ENCODE data around the gene BASP1.

DNA sequence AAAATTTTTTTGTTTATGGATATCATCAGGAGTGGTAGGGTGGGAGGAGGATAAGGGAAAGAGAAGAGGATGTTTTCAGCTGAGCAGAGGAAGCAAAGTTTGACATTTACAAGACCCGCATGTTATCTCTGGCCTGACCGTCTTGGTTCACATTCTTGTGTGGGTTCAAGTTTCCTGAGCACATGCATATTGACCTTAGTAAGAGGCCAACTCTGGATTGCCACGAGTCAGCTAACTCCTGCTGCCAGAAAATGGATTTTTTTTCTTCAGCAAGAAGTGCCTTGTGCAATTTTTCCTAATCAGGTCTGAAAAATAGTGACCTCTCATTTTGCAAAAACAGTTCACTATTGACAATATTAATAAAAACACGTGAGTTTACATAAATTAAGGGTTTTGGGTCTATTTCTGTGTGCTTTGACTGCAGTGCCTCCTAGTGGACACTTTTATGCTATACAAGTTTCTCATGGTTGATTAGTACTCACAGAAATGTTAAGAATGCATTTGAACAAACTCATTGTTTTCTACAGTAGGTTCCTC is 27.1 kb upstream of the BASP1 start:
- TF ChIP-seq, protein P1, sequence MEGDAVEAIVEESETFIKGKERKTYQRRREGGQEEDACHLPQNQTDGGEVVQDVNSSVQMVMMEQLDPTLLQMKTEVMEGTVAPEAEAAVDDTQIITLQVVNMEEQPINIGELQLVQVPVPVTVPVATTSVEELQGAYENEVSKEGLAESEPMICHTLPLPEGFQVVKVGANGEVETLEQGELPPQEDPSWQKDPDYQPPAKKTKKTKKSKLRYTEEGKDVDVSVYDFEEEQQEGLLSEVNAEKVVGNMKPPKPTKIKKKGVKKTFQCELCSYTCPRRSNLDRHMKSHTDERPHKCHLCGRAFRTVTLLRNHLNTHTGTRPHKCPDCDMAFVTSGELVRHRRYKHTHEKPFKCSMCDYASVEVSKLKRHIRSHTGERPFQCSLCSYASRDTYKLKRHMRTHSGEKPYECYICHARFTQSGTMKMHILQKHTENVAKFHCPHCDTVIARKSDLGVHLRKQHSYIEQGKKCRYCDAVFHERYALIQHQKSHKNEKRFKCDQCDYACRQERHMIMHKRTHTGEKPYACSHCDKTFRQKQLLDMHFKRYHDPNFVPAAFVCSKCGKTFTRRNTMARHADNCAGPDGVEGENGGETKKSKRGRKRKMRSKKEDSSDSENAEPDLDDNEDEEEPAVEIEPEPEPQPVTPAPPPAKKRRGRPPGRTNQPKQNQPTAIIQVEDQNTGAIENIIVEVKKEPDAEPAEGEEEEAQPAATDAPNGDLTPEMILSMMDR (IDR thresholded peaks at IDR 0.05): peak; percentile 96
- no peak for TF ChIP-seq EZH2 (IDR thresholded peaks at IDR 0.05)
